OCI-LY1 (cell line): Measurements from ENCODE around the gene RNF11.

Experiments
- H2AFZ ChIP-seq: fragments of 200-600 bp; sonication (generic), shearing (Covaris generic); 2 replicates; pipeline ENCODE4 v1.6.0; 2014; ENCODE audit warnings: antibody characterized with exemption, mild to moderate bottlenecking, low read length
- H3F3A ChIP-seq: fragments of 200-600 bp; sonication (generic), shearing (Covaris generic); 2 replicates; pipeline ENCODE4 v1.6.0; 2014; ENCODE audit warnings: mild to moderate bottlenecking, antibody characterized with exemption, low read length, moderate library complexity; ENCODE audit not compliant: insufficient read depth
- H3K27ac ChIP-seq: fragments of 200-600 bp; sonication (generic); 2 replicates; pipeline ENCODE4 v1.5.1; 2014; ENCODE audit warnings: low read length, mixed run types, mild to moderate bottlenecking, low read depth; ENCODE audit not compliant: poor library complexity, severe bottlenecking
- H3K27me3 ChIP-seq: fragments of 200-600 bp; sonication (generic); 2 replicates; pipeline ENCODE4 v1.6.0; 2014; ENCODE audit warnings: antibody characterized with exemption, mild to moderate bottlenecking, low read length, moderate library complexity; ENCODE audit not compliant: insufficient read depth
- H3K36me3 ChIP-seq: fragments of 200-600 bp; sonication (generic); 2 replicates; pipeline ENCODE4 v1.6.1; 2014; ENCODE audit warnings: mild to moderate bottlenecking, antibody characterized with exemption, low read length, moderate library complexity, mixed read lengths; ENCODE audit not compliant: insufficient read depth
- H3K4me1 ChIP-seq: fragments of 200-600 bp; sonication (generic); 2 replicates; pipeline ENCODE4 v1.5.1; 2014; ENCODE audit warnings: mild to moderate bottlenecking, low read length, moderate library complexity; ENCODE audit not compliant: insufficient read depth, severe bottlenecking
- H3K4me2 ChIP-seq: fragments of 200-600 bp; sonication (generic), shearing (Covaris generic); 2 replicates; pipeline ENCODE4 v1.6.1; 2014; ENCODE audit warnings: low read length
- H3K4me3 ChIP-seq: fragments of 200-600 bp; sonication (generic); 2 replicates; pipeline ENCODE4 v1.5.1; 2014; ENCODE audit warnings: low read length, low read depth, mild to moderate bottlenecking, mixed read lengths; ENCODE audit not compliant: poor library complexity, severe bottlenecking
- H3K79me2 ChIP-seq: fragments of 200-600 bp; shearing (Covaris generic); 2 replicates; pipeline ENCODE4 v1.6.1; 2016; ENCODE audit warnings: mixed run types, low read length, mixed read lengths; ENCODE audit not compliant: insufficient read depth
- H3K9ac ChIP-seq: fragments of 200-600 bp; sonication (generic), shearing (Covaris generic); 2 replicates; pipeline ENCODE4 v1.6.1; 2014; ENCODE audit warnings: mild to moderate bottlenecking, low read length, mixed read lengths
- H3K9me2 ChIP-seq: fragments of 200-600 bp; sonication (generic), shearing (Covaris generic); 2 replicates; pipeline ENCODE4 v1.6.1; 2014; ENCODE audit warnings: low read depth, mild to moderate bottlenecking, low read length, mixed read lengths
- H3K9me3 ChIP-seq: fragments of 200-600 bp; shearing (Covaris generic); 2 replicates; pipeline ENCODE4 v1.6.1; 2014; ENCODE audit warnings: low read length, mixed read lengths
- H4K20me1 ChIP-seq: fragments of 200-600 bp; sonication (generic), shearing (Covaris generic); 2 replicates; pipeline ENCODE4 v1.6.0; 2016; ENCODE audit warnings: mild to moderate bottlenecking, low read length; ENCODE audit not compliant: insufficient read depth
- EZH2 ChIP-seq: fragments of 200-600 bp; sonication (generic), shearing (Covaris generic); IDR thresholded peaks from 2 replicates; pipeline ENCODE4 v1.8.0; 2017; ENCODE audit warnings: borderline replicate concordance, mixed run types, mild to moderate bottlenecking, antibody characterized with exemption, low read length, moderate library complexity, mixed read lengths
- TF ChIP-seq, protein P1 (sequence below): fragments of 200-600 bp; sonication (generic), shearing (Covaris generic); IDR thresholded peaks from 2 replicates; pipeline ENCODE4 v1.5.1; 2017; ENCODE audit warnings: mild to moderate bottlenecking, antibody characterized with exemption, low read length, moderate library complexity, mixed read lengths

Gene RNF11

DNA sequence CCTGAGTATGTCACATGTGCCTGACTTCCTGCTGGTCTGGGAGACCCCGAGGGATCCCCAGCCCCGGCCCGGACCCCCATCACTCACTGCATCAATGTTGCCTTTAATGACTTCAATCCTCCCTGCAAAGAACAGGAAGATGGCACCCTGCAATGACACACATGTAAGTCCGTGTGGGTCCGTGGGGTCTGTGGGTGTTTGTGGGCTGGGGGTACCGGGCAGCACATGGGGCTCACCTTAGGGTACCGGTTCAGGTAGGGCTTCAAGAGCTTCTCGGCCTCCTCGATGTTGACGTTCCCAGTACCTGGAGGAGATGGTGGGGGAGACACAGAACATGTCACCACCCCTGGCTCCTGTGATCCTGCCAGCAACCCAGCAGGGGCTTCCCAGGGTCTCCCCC, 66.2 kb downstream of the RNF11 start:
- Histone ChIP-seq H3K9me3 (0 out of 2 replicates have a peak, but pooled peaks cover 2% of the 10 kb centered on the region), H3K36me3 (no peaks in the 10 kb centered on the region), H3K27ac (no peak overlapping the region), H2AFZ (no peak overlapping the region), H3K4me1 (peaks cover 3% of the 10 kb centered on the region), H3F3A (no peaks in the 10 kb centered on the region), H3K79me2 (no peaks in the 10 kb centered on the region), H3K9ac (no peak overlapping the region), H3K4me3 (no peak overlapping the region), H4K20me1 (no peaks in the 10 kb centered on the region), H3K27me3 (no peaks in the 10 kb centered on the region; the same call in 1 of the 2 replicates), H3K9me2 (no peaks in the 10 kb centered on the region), H3K4me2 (no peak overlapping the region)
- TF ChIP-seq, protein P1, sequence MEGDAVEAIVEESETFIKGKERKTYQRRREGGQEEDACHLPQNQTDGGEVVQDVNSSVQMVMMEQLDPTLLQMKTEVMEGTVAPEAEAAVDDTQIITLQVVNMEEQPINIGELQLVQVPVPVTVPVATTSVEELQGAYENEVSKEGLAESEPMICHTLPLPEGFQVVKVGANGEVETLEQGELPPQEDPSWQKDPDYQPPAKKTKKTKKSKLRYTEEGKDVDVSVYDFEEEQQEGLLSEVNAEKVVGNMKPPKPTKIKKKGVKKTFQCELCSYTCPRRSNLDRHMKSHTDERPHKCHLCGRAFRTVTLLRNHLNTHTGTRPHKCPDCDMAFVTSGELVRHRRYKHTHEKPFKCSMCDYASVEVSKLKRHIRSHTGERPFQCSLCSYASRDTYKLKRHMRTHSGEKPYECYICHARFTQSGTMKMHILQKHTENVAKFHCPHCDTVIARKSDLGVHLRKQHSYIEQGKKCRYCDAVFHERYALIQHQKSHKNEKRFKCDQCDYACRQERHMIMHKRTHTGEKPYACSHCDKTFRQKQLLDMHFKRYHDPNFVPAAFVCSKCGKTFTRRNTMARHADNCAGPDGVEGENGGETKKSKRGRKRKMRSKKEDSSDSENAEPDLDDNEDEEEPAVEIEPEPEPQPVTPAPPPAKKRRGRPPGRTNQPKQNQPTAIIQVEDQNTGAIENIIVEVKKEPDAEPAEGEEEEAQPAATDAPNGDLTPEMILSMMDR: no peak
- TF ChIP-seq EZH2: no peak

- no peak overlapping the region for H3K4me3 ChIP-seq
These were observed 66.7 kb downstream of the RNF11 start for GRCh38 chr1:51302746-51303145.

DNA sequence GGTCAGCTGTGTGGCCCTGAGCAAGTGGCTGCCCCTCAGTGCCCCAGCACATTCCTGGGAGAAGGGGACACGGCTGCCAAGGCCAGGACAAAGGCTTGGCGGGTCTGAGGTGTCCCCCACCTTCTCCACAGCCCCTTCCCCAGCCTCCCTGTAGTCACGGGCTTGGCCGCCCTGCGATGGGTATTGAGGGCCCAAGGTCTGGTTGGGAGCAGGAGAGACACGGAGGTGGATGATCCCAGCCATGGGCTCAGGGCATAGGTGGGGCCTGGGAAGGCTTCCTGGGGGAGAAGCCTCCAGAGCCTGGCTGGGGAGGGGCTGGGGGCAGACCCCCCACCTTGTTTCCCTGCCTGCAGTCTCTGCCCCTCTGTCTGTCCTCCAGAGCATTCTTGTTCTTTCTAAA, 67.2 kb downstream of the RNF11 start:
- TF ChIP-seq, protein P1: no peak
- no peak for TF ChIP-seq EZH2
- Histone ChIP-seq H3K79me2 (no peaks in the 10 kb centered on the region), H3K27ac (no peak overlapping the region), H3K4me1 (no peaks in the 10 kb centered on the region), H2AFZ (no peak overlapping the region), H3K9me3 (0 out of 2 replicates have a peak, but pooled peaks cover 2% of the 10 kb centered on the region), H3K36me3 (no peaks in the 10 kb centered on the region), H3K4me2 (no peak overlapping the region), H3F3A (no peaks in the 10 kb centered on the region), H4K20me1 (no peaks in the 10 kb centered on the region), H3K27me3 (no peaks in the 10 kb centered on the region; the same call in 1 of the 2 replicates), H3K4me3 (no peak overlapping the region), H3K9ac (no peak overlapping the region), H3K9me2 (no peaks in the 10 kb centered on the region)

More at GRCh38 chr1:51302746-51303145, 66.7 kb downstream of the RNF11 start:
- Histone ChIP-seq H3K4me2 (no peak overlapping the region), H3K9me2 (no peaks in the 10 kb centered on the region), H3K9me3 (0 out of 2 replicates have a peak, but pooled peaks cover 2% of the 10 kb centered on the region), H3K36me3 (no peaks in the 10 kb centered on the region), H3K9ac (no peak overlapping the region), H3F3A (no peaks in the 10 kb centered on the region), H2AFZ (no peak overlapping the region), H3K27ac (no peak overlapping the region), H3K27me3 (no peaks in the 10 kb centered on the region; the same call in 1 of the 2 replicates), H3K4me1 (no peaks in the 10 kb centered on the region), H3K79me2 (no peaks in the 10 kb centered on the region), H4K20me1 (no peaks in the 10 kb centered on the region)
- TF ChIP-seq EZH2: no peak
- TF ChIP-seq, protein P1: no peak
